ENCODE measurements around the gene WWTR1. TPM values are rescaled to one million over a fixed set of nuclear protein-coding genes. Genes with fewer than 3 reads are reported as not detected.
A peak's percentile ranks its signal among the peaks of the same experiment; 100 is the strongest.

The WWTR1 gene
- total and polyA plus RNA-seq, 2 of the 4 experiments (the other 2 are of a cell fraction), result 38.9 to 65.3 TPM

GRCh38 chr3:149547954-149548668 is 109.7 kb downstream of the WWTR1 start:
- H3K18ac ChIP-seq (ENCODE audit: low read depth, low read length), result peak overlapping the region; percentile 58; the same call in 1 of the 2 replicates
- H3K4ac ChIP-seq (ENCODE audit: low read depth, low read length), result peak overlapping the region; percentile 68
- H4K5ac ChIP-seq (ENCODE audit: low read depth, low read length), result peak overlapping the region; percentile 33; the same call in 1 of the 2 replicates
- peak overlapping the region; percentile 69 for H2BK5ac ChIP-seq (ENCODE audit: low read depth, low read length, poor library complexity, severe bottlenecking)
- ATAC-seq (ENCODE audit: low read depth), result peak; percentile 88
- H3K27me3 ChIP-seq (ENCODE audit: control insufficient read depth, insufficient read depth, low read length), result no peaks in the 10 kb centered on the region
- no peak overlapping the region for H2AFZ ChIP-seq (replicated peaks; ENCODE audit: low read length, poor library complexity)
- H3K4me3 ChIP-seq (ENCODE audit: insufficient read depth, low read depth, low read length), result no peak overlapping the region; the same call in 1 of the 2 replicates
- peak overlapping the region; percentile 11 to 55; a peak in 2 of 4 replicates for H4K8ac ChIP-seq (ENCODE audit: low read depth in 2 of 2, low read length in 2 of 2)
- DNase-seq, result peak; percentile 90
- in situ Hi-C loops (cut with MboI; ENCODE audit: low sequenced_read_pairs) (no loop called here), dilution Hi-C loops (cut with HindIII; ENCODE audit: low sequenced_read_pairs, unreplicated experiment) (no loop called here), intact Hi-C loops (cut with micrococcal nuclease) (no loop called here)
- BruUV-seq (replicated peaks), result no TSS peak
- H3K9me1 ChIP-seq (ENCODE audit: insufficient read depth, low read length), result peaks cover 26% of the 10 kb centered on the region
- peak overlapping the region; percentile 2; the same call in 1 of the 2 replicates for H4K91ac ChIP-seq (ENCODE audit: insufficient read depth, low read depth, low read length)
- peaks cover 13% of the 10 kb centered on the region for H4K20me1 ChIP-seq (ENCODE audit: insufficient read depth, low read length)
- TF ChIP-seq, protein P1, sequence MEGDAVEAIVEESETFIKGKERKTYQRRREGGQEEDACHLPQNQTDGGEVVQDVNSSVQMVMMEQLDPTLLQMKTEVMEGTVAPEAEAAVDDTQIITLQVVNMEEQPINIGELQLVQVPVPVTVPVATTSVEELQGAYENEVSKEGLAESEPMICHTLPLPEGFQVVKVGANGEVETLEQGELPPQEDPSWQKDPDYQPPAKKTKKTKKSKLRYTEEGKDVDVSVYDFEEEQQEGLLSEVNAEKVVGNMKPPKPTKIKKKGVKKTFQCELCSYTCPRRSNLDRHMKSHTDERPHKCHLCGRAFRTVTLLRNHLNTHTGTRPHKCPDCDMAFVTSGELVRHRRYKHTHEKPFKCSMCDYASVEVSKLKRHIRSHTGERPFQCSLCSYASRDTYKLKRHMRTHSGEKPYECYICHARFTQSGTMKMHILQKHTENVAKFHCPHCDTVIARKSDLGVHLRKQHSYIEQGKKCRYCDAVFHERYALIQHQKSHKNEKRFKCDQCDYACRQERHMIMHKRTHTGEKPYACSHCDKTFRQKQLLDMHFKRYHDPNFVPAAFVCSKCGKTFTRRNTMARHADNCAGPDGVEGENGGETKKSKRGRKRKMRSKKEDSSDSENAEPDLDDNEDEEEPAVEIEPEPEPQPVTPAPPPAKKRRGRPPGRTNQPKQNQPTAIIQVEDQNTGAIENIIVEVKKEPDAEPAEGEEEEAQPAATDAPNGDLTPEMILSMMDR (conservative IDR thresholded peaks at IDR 0.05; ENCODE audit: low read depth, low read length), result no peak
- TF ChIP-seq RAD21 (IDR thresholded peaks at IDR 0.05; ENCODE audit: low read length) (no peak), RCOR1 (IDR thresholded peaks at IDR 0.05; ENCODE audit: insufficient replicate concordance, low read length) (no peak), MAFK (IDR thresholded peaks at IDR 0.05; ENCODE audit: low read depth, low read length) (no peak), RFX5 (IDR thresholded peaks at IDR 0.05; ENCODE audit: low read depth, low read length) (no peak), BHLHE40 (IDR thresholded peaks at IDR 0.05; ENCODE audit: low read depth, low read length) (0 out of 2 replicates have a peak, but pooled peaks have one; percentile 7), CHD1 (IDR thresholded peaks at IDR 0.05; ENCODE audit: low read depth, low read length) (no peak), CEBPB (IDR thresholded peaks at IDR 0.05; ENCODE audit: low read depth, low read length) (peak; percentile 29; the same call in 1 of the 2 replicates), MAZ (IDR thresholded peaks at IDR 0.05; ENCODE audit: borderline replicate concordance, low read depth, low read length) (no peak), MXI1 (IDR thresholded peaks at IDR 0.05; ENCODE audit: borderline replicate concordance, low read depth, low read length) (no peak), FOS (IDR thresholded peaks at IDR 0.05; ENCODE audit: low read depth, low read length) (peak; percentile 34), POLR2A (IDR thresholded peaks at IDR 0.05; ENCODE audit: low read depth, low read length) (no peak), NFE2L2 (IDR thresholded peaks at IDR 0.05; ENCODE audit: low read depth, low read length) (no peak)
- TF ChIP-seq, protein P2, sequence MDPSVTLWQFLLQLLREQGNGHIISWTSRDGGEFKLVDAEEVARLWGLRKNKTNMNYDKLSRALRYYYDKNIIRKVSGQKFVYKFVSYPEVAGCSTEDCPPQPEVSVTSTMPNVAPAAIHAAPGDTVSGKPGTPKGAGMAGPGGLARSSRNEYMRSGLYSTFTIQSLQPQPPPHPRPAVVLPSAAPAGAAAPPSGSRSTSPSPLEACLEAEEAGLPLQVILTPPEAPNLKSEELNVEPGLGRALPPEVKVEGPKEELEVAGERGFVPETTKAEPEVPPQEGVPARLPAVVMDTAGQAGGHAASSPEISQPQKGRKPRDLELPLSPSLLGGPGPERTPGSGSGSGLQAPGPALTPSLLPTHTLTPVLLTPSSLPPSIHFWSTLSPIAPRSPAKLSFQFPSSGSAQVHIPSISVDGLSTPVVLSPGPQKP (IDR thresholded peaks at IDR 0.05; ENCODE audit: borderline replicate concordance, low read depth, low read length), result no peak
- peaks cover 20% of the 10 kb centered on the region for H3K4me1 ChIP-seq (ENCODE audit: control insufficient read depth, insufficient read depth, low read length)
- peak overlapping the region; percentile 44; the same call in 1 of the 2 replicates for H2AK5ac ChIP-seq (ENCODE audit: low read depth, low read length)
- peaks cover 27 to 67% of the 10 kb centered on the region in 2 experiments for H3K79me1 ChIP-seq (ENCODE audit: low read depth in 1 of 2, low read length in 2 of 2)
- WGBS, 2 experiments (ENCODE audit: extremely low coverage in 2 of 2, insufficient read length in 1 of 2), result 31% methylated on average over 3 of the region's 13 CpGs; no CpG with 5 or more reads in 1 of the 2 experiments
- peak overlapping the region; percentile 21 for H3K9ac ChIP-seq (ENCODE audit: low read depth, low read length)
- peak overlapping the region; percentile 76 for H2BK20ac ChIP-seq (ENCODE audit: low read depth, low read length)
- peak overlapping the region; percentile 63 for H2BK120ac ChIP-seq (ENCODE audit: low read depth, low read length)
- H3K56ac ChIP-seq (ENCODE audit: extremely low read depth, insufficient read depth, low read length), result peak overlapping the region; percentile 16; the same call in 1 of the 2 replicates
- peak overlapping the region; percentile 77 for H3K27ac ChIP-seq (ENCODE audit: insufficient read depth, low read length)
- H2BK15ac ChIP-seq (ENCODE audit: low read depth, low read length), result peak overlapping the region; percentile 86; the same call in 2 of the 3 replicates
- H3K14ac ChIP-seq (replicated peaks; ENCODE audit: low read depth, low read length), result peak overlapping the region; percentile 77
- H3K23ac ChIP-seq (ENCODE audit: low read depth, low read length), result peak overlapping the region; percentile 53
- ChIA-PET CTCF (interaction anchor here (0.8 to 1.1 kb wide), 3 partner anchors 8 to 44 kb away, joined by 3 read pairs; no protein-coding TSS in a partner anchor), POLR2A (ENCODE audit: unreplicated experiment) (no interaction called here)
- no peak overlapping the region for H2AK9ac ChIP-seq (replicated peaks; ENCODE audit: low read depth, low read length, poor library complexity)
- peak overlapping the region; percentile 63 for H3K4me2 ChIP-seq (ENCODE audit: low read depth, low read length)
- H3K36me3 ChIP-seq (ENCODE audit: control insufficient read depth, insufficient read depth, low read length), result no peaks in the 10 kb centered on the region
- H3K9me3 ChIP-seq (ENCODE audit: control insufficient read depth, insufficient read depth, low read length), result no peaks in the 10 kb centered on the region

Data from IMR-90 (cell line).